HCT116 (cell line): Measurements from ENCODE around the gene RELL1. TPM values are rescaled to one million over a fixed set of nuclear protein-coding genes. Genes with fewer than 3 reads are reported as not detected.

Source experiments
- ATAC-seq: fragments of 200-7000 bp; cut with Tn5 transposase; 2 replicates; pipeline ENCODE4 v1.9.1; 2020; ENCODE audit warnings: mild to moderate bottlenecking, moderate library complexity
- BruUV-seq: library from RNA; stranded (reverse); fragments of 400-500 nt; replicated peaks from 2 replicates; lab custom pipeline; 2021; lab: Mats Ljungman, UMichigan
- CTCF ChIA-PET: fragments of 300-600 bp; sonication (Branson Sonifier 250); formaldehyde crosslinking; loops from one replicate; lab custom pipeline; 2021; ENCODE audit warnings: antibody characterized with exemption; lab: Charles Lee
- POLR2A ChIA-PET: fragments of 300-600, 350-600 bp; sonication (Branson Sonifier 250); formaldehyde crosslinking; loops from one replicate; lab custom pipeline; 2021; ENCODE audit warnings: antibody characterized with exemption; lab: Charles Lee
- RAD21 ChIA-PET, 2 experiments: fragments of 300-600 bp; sonication (Branson Sonifier 250); formaldehyde crosslinking; loops; one replicate each; lab custom pipeline; 2023; ENCODE audit warnings: low total read pairs in 2 of 2; ENCODE audit not compliant: uncharacterized antibody in 2 of 2, unreplicated experiment in 2 of 2, low non-redundant PET in 1 of 2; lab: Charles Lee
- DNase-seq: peaks from one replicate; pipeline ENCODE4 v3.0.0-alpha.2; 2010; ENCODE audit warnings: low read depth, low spot score
- H2AFZ ChIP-seq: fragments of 200-600 bp; shearing (Covaris generic), sonication (generic); 2 replicates; pipeline ENCODE4 v1.6.1; 2017; ENCODE audit warnings: low read depth, mixed run types, mixed read lengths, antibody characterized with exemption, low read length; ENCODE audit not compliant: poor library complexity, severe bottlenecking
- H3K27ac ChIP-seq: 2 replicates; pipeline ENCODE4 v1.5.1; 2012; ENCODE audit warnings: low read depth, low read length
- H3K27me3 ChIP-seq: fragments of 200-600 bp; sonication (generic); 2 replicates; pipeline ENCODE4 v1.6.1; 2016; ENCODE audit warnings: mixed run types, low read length, mixed read lengths; ENCODE audit not compliant: insufficient read depth
- H3K36me3 ChIP-seq, 2 experiments: fragments of 200-500 bp in 1 of 2; fragments of 200-600 bp in 1 of 2; sonication (Bioruptor generic) in 1 of 2; sonication (generic) in 1 of 2; 2 replicates each; pipeline versions ENCODE4 v1.5.1 to v1.6.1; 2014 to 2016; ENCODE audit warnings: low read length in 2 of 2, inconsistent platforms in 1 of 2, mixed read lengths in 1 of 2, mixed run types in 1 of 2; ENCODE audit not compliant: insufficient read depth in 2 of 2, control insufficient read depth in 1 of 2
- H3K4me1 ChIP-seq, 2 experiments: fragments of 200-600 bp in 1 of 2; sonication (generic) in 1 of 2; 2 replicates each; pipeline versions ENCODE4 v1.5.1 to v1.6.1; 2012 to 2017; ENCODE audit warnings: low read length in 2 of 2, inconsistent platforms in 1 of 2, mild to moderate bottlenecking in 1 of 2, mixed read lengths in 1 of 2, mixed run types in 1 of 2, moderate library complexity in 1 of 2; ENCODE audit not compliant: insufficient read depth in 2 of 2, control insufficient read depth in 1 of 2
- H3K4me2 ChIP-seq: fragments of 200-600 bp; sonication (generic); 2 replicates; pipeline ENCODE4 v1.6.1; 2017; ENCODE audit warnings: mixed run types, low read length, mixed read lengths
- H3K4me3 ChIP-seq, 2 experiments: fragments of 200-600 bp in 1 of 2; sonication (generic) in 1 of 2; replicated peaks in 1 of 2; 2 replicates each; pipeline ENCODE4 v1.5.1; 2011 to 2016; ENCODE audit warnings: low read length in 2 of 2, control low read depth in 1 of 2, low read depth in 1 of 2, mild to moderate bottlenecking in 1 of 2, mixed read lengths in 1 of 2, mixed run types in 1 of 2
- H3K79me2 ChIP-seq: fragments of 200-600 bp; sonication (generic); 2 replicates; pipeline ENCODE4 v1.6.1; 2017; ENCODE audit warnings: mild to moderate bottlenecking, mixed run types, low read length, moderate library complexity, mixed read lengths; ENCODE audit not compliant: insufficient read depth
- H3K9ac ChIP-seq: fragments of 200-600 bp; sonication (generic); 2 replicates; pipeline ENCODE4 v1.6.1; 2016; ENCODE audit warnings: low read length, mixed read lengths
- H3K9me2 ChIP-seq: fragments of 200-600 bp; sonication (generic), shearing (Covaris generic); 2 replicates; pipeline ENCODE4 v1.6.1; 2017; ENCODE audit warnings: mixed run types, mild to moderate bottlenecking, moderate library complexity; ENCODE audit not compliant: insufficient read depth
- H3K9me3 ChIP-seq, 2 experiments: fragments of 200-500 bp in 1 of 2; fragments of 200-600 bp in 1 of 2; sonication (Bioruptor generic) in 1 of 2; sonication (generic) in 1 of 2; 2 replicates each; pipeline ENCODE4 v1.6.1; 2014 to 2017; ENCODE audit warnings: low read length in 2 of 2, mixed read lengths in 2 of 2, inconsistent platforms in 1 of 2, low read depth in 1 of 2, mild to moderate bottlenecking in 1 of 2, mixed run types in 1 of 2, moderate library complexity in 1 of 2; ENCODE audit not compliant: control insufficient read depth in 1 of 2, insufficient read depth in 1 of 2
- H4K20me1 ChIP-seq: fragments of 200-600 bp; sonication (generic), shearing (Covaris generic); 2 replicates; pipeline ENCODE4 v1.6.1; 2017; ENCODE audit warnings: mixed run types, mild to moderate bottlenecking, moderate library complexity; ENCODE audit not compliant: insufficient read depth
- CBX3 ChIP-seq: IDR thresholded peaks from 2 replicates; pipeline ENCODE4 v1.6.1; 2012; ENCODE audit warnings: low read depth
- EGR1 ChIP-seq: IDR thresholded peaks from 2 replicates; pipeline ENCODE4 v1.6.1; 2012; ENCODE audit warnings: low read depth
- ELF1 ChIP-seq: IDR thresholded peaks from 2 replicates; pipeline ENCODE4 v1.6.1; 2012; ENCODE audit warnings: low read depth, borderline replicate concordance
- EZH2phosphoT487 ChIP-seq: fragments of 200-600 bp; IDR thresholded peaks from 2 replicates; pipeline ENCODE4 v1.6.1; 2018; ENCODE audit warnings: antibody characterized with exemption, borderline replicate concordance
- FOSL1 ChIP-seq: IDR thresholded peaks from 2 replicates; pipeline ENCODE4 v1.6.1; 2012; ENCODE audit warnings: low read depth
- MAX ChIP-seq: IDR thresholded peaks from 2 replicates; pipeline ENCODE4 v1.6.1; 2012
- POLR2A ChIP-seq: IDR thresholded peaks from 2 replicates; pipeline ENCODE4 v1.7.0; 2011; ENCODE audit warnings: borderline replicate concordance; ENCODE audit not compliant: insufficient read depth, insufficient read length; ENCODE audit errors: extremely low read depth
- RAD21 ChIP-seq: IDR thresholded peaks from 2 replicates; pipeline ENCODE4 v1.6.1; 2012; ENCODE audit warnings: low read depth, mild to moderate bottlenecking
- SIN3A ChIP-seq: IDR thresholded peaks from 2 replicates; pipeline ENCODE4 v1.6.1; 2012; ENCODE audit warnings: low read depth
- SRF ChIP-seq: IDR thresholded peaks from 2 replicates; pipeline ENCODE4 v1.6.1; 2012; ENCODE audit warnings: low read depth
- YY1 ChIP-seq: IDR thresholded peaks from 2 replicates; pipeline ENCODE4 v1.6.1; 2011; ENCODE audit warnings: low read length, low read depth, moderate library complexity, mild to moderate bottlenecking; ENCODE audit not compliant: insufficient replicate concordance; ENCODE audit errors: extremely low read depth
- ZBTB33 ChIP-seq: IDR thresholded peaks from 2 replicates; pipeline ENCODE4 v1.6.1; 2011; ENCODE audit warnings: mild to moderate bottlenecking, low read length, moderate library complexity; ENCODE audit not compliant: insufficient replicate concordance; ENCODE audit errors: extremely low read depth
- ZFX ChIP-seq: fragments of 450-650 bp; IDR thresholded peaks from 2 replicates; pipeline ENCODE4 v1.6.1; 2017
- intact Hi-C: fragments of 100-400 bp; cut with micrococcal nuclease; formaldehyde crosslinking; loops from 2 replicates; pipeline ENCODE4 v1.10.0; 2022
- total RNA-seq: library from RNA; stranded (reverse); gene quantifications from one replicate; pipeline ENCODE4 v1.2.1, GENCODE V29; 2021; ENCODE audit not compliant: unreplicated experiment
- TF ChIP-seq, protein P1 (sequence below): IDR thresholded peaks from 2 replicates; pipeline ENCODE4 v1.6.1; 2012

RELL1 gene
- total RNA-seq, 1 experiment from 2014 or later, result 30.2 TPM

GRCh38 chr4:37599092-37599790 is 86.9 kb downstream of the RELL1 start:
- no peak for DNase-seq
- Histone ChIP-seq H3K9me3 (no peaks in the 10 kb centered on the region), H2AFZ (no peak overlapping the region), H3K27me3 (no peaks in the 10 kb centered on the region), H3K36me3 (no peaks in the 10 kb centered on the region), H3K4me1 (peaks cover 0 to 12% of the 10 kb centered on the region in 2 experiments; a peak in 2 of 4 replicates), H3K4me2 (no peak overlapping the region), H3K4me3 (no peak overlapping the region), H4K20me1 (no peaks in the 10 kb centered on the region), H3K27ac (no peak overlapping the region), H3K9me2 (no peaks in the 10 kb centered on the region), H3K79me2 (no peaks in the 10 kb centered on the region), H3K9ac (no peak overlapping the region)
- intact Hi-C loops, result no loop called here
- BruUV-seq, result no TSS peak
- no peak for TF ChIP-seq SRF
- no peak for TF ChIP-seq ZBTB33
- TF ChIP-seq EZH2phosphoT487, result no peak
- no peak for TF ChIP-seq SIN3A
- TF ChIP-seq, protein P1, sequence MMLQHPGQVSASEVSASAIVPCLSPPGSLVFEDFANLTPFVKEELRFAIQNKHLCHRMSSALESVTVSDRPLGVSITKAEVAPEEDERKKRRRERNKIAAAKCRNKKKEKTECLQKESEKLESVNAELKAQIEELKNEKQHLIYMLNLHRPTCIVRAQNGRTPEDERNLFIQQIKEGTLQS, result no peak
- TF ChIP-seq POLR2A, result no peak
- TF ChIP-seq CBX3, result no peak
- no peak for TF ChIP-seq YY1
- no peak for TF ChIP-seq RAD21
- TF ChIP-seq ELF1, result no peak
- no peak for TF ChIP-seq ZFX
- no peak for TF ChIP-seq FOSL1
- no peak for TF ChIP-seq MAX
- no peak for TF ChIP-seq EGR1
- CTCF ChIA-PET, result no interaction called here
- POLR2A ChIA-PET, result interaction anchor here (0.6 kb wide), 1 partner anchor 254 kb away, joined by 3 read pairs; no protein-coding TSS in a partner anchor
- ATAC-seq, result no peak
- RAD21 ChIA-PET, result no interaction called here
